Fibroblast of mammary gland (primary cell): ENCODE measurements around the gene SHMT2.

Experiments used
- DNase-seq: peaks from one replicate; pipeline ENCODE4 v3.0.0-alpha.2; 2010; ENCODE audit warnings: low read depth
- H3K4me3 ChIP-seq: 2 replicates; pipeline ENCODE4 v1.5.1; 2011; ENCODE audit warnings: low read depth, mild to moderate bottlenecking, low read length, moderate library complexity; ENCODE audit not compliant: control insufficient read depth
- TF ChIP-seq, protein P1 (sequence below): conservative IDR thresholded peaks from 2 replicates; pipeline ENCODE4 v1.5.1; 2011; ENCODE audit warnings: low read depth, low read length, inconsistent platforms; ENCODE audit not compliant: control insufficient read depth, insufficient read depth

SHMT2 gene

DNA sequence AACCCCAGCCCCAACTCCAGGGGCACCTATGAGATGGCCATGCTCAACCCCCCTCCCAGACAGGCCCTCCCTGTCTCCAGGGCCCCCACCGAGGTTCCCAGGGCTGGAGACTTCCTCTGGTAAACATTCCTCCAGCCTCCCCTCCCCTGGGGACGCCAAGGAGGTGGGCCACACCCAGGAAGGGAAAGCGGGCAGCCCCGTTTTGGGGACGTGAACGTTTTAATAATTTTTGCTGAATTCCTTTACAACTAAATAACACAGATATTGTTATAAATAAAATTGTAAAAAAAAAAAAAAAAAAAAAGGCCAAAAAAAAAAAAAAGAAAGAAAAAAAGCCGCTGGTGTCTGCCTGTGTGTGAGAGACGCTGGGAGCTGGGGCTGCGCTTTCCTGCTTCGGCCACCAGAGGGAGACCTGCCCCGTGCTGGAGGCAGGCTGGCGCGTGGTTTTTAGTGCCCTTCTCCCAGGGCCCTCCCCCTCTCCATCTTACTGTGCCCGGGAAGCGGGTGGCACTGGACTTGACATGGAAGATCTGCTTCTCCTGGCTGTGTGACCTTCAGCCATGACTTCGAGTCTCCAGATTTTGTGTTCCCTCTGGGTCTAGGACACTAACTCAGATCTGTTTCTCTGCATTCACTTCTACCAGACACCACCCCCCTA is 16.3 kb upstream of the SHMT2 start:
- TF ChIP-seq, protein P1, sequence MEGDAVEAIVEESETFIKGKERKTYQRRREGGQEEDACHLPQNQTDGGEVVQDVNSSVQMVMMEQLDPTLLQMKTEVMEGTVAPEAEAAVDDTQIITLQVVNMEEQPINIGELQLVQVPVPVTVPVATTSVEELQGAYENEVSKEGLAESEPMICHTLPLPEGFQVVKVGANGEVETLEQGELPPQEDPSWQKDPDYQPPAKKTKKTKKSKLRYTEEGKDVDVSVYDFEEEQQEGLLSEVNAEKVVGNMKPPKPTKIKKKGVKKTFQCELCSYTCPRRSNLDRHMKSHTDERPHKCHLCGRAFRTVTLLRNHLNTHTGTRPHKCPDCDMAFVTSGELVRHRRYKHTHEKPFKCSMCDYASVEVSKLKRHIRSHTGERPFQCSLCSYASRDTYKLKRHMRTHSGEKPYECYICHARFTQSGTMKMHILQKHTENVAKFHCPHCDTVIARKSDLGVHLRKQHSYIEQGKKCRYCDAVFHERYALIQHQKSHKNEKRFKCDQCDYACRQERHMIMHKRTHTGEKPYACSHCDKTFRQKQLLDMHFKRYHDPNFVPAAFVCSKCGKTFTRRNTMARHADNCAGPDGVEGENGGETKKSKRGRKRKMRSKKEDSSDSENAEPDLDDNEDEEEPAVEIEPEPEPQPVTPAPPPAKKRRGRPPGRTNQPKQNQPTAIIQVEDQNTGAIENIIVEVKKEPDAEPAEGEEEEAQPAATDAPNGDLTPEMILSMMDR: peak; percentile 86
- peak; percentile 83 for DNase-seq
- H3K4me3 ChIP-seq: no peak overlapping the region

DNA sequence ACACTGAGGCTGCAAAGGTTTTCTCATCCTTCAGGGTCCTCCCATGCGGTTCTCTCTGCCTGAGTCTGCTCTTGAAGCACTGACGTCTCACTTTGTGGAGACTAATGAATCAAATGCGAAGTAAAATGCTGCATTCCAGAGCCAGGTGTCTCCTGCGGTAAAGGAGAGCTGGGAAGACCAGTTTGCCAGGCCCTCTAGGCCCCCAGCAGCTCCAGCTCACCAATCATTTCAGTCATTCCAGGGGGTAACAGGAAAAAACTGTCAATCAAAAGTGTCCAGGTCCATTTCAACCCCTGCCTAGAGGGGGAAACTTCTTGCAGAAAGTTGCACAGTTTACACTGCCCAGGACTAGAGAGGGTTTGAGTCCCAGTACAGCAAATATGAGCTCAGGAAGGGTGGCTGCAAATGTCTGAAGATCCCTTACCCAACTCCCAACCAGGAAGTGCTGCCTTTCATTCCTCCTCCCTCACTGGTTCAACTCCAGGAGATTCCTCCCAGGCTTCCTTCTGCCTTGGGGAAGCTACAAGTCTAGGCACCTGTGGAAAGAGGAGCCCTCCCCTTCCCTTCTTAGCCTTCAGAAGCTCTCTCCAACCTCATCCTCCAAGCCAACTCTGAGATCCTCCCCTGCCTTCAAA is 15.6 kb upstream of the SHMT2 start:
- TF ChIP-seq, protein P1: no peak
- H3K4me3 ChIP-seq: no peak overlapping the region
- DNase-seq: no peak

DNA sequence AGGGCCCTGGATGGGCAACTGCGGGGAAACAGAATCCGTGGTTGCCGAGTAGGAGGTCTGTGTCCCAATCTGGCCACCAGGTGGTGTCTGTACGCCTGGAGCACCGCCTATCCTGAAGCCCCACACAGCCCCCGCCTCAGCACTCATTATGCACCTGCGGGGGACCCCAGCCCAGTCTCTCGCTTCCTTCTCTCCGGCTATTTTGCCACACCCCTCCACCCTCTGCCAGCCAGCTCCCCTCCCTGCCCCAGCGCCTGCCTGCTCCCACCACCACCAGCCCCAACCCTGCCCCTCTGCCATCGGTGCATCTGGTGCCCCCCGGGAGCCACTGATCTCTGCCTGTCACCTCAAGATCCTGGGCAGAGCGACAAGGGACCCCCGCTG is 15.1 kb upstream of the SHMT2 start:
- TF ChIP-seq, protein P1: peak; percentile 61
- H3K4me3 ChIP-seq: no peak overlapping the region
- peak; percentile 58 for DNase-seq

DNA sequence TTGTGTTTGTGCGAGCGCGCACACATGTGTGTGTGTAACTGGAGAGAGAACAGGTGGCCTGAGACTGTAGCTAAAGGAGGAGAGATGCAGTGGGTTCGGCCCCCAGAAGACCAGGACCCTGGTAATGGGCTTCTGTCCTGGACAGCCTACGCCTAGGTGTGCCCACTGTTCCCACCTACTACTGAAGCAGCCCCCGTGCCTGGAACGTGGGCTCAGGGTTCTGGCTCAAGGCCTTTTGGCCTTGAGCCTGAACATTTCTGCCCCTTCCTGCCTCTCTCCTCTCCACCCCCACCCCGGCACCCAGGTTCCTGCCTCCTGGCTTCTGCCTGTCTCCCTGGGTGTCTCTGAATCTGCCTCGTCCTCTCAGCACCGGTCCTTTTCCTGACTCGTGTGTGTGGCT is 14.4 kb upstream of the SHMT2 start:
- TF ChIP-seq, protein P1: no peak
- DNase-seq: no peak

DNA sequence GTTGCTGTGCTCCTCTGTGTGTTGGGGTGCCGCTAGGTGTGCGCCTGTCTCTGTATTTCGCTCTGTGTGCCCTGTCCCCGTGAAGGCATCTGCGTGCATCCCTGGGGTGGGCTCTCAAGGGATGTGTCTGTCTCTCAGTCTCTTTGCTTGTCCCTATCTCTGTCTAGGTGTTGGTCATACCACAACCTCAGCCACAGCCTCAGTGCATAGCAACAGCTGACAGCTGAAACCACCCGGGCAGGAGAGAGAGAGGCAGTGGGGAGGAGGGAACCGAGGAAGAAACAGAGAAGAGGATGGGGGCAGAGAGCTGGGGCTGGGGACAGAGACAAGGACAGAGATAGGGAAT is 13.9 kb upstream of the SHMT2 start:
- H3K4me3 ChIP-seq: no peak overlapping the region
- DNase-seq: no peak
- TF ChIP-seq, protein P1: no peak

More for the DNA sequence above, 14.4 kb upstream of the SHMT2 start:
- no peak overlapping the region for H3K4me3 ChIP-seq

DNA sequence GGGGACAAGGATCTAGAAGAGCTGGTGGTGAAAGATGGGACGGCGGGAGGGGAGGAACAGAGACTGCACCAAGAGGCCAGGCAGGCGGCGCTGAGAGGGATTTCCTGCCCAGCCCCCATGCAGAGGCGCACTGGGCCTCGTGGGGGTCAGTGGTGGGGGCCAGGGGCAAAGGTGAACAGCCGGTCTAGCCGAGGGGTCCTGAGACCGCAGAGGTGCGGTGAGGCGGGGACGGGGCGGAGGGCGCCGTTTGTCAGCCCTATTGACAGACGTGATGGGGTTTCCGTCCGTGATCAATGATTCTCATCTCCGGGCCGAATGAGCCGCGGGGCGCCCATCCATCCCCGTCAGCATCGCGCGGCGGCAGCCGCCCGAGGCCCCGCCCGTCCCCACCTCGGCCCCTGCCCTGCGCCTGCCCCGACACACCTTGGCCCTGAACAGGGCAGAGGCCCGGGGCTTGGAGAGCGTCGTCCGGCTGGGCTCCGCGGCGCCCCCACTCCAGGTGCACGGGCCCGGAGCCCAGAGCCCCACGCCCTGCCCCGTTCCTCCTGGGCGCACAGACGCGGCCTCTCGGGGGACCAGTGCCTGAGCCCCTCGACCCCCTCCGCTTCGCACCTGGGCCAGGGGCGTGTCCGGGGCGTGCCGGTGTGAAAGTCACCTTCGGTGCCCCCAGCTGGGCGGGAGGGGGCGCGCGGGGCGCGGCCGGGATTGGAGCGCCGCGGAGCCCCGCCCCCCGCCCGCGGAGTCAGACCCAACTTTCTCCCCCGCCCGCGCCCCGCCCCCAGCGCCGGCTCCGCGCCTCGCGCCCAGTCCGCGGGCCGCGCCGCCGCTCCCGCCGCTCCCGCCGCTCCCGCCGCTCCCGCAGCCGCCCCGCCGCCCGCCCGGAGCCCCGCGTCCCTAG is 13.2 kb upstream of the SHMT2 start, which contains the start of gene NXPH4:
Gene NXPH4 (plus strand): TSS at position 781 of the 898 bp plus-strand sequence. CDS start 176 bp downstream, outside the sequence.
- DNase-seq: no peak
- H3K4me3 ChIP-seq: peak within 1 kb of the TSS; percentile 41
- TF ChIP-seq, protein P1: no peak
